ENCODE data around the gene AMOTL1. TPM values are rescaled to one million over a fixed set of nuclear protein-coding genes. Genes with fewer than 3 reads are reported as not detected.

The AMOTL1 gene
- total RNA-seq, 2 experiments from 2014 or later, result 0.08 TPM; not detected in 1

- no peaks in the 10 kb centered on the region for H3K36me3 Mint-ChIP-seq (ENCODE audit: low read depth)
- no peaks in the 10 kb centered on the region for H3K4me1 Mint-ChIP-seq (ENCODE audit: low read depth)
- Histone ChIP-seq H3K27ac (ENCODE audit: low read depth in 1 of 2, low read length in 2 of 2) (no peak overlapping the region), H3K4me1 (ENCODE audit: insufficient read depth, low read length) (no peaks in the 10 kb centered on the region), H3K4me3 (ENCODE audit: low read length) (no peak overlapping the region), H3K9me3 (ENCODE audit: control insufficient read depth in 1 of 2, insufficient read depth in 1 of 2, low read length in 2 of 2) (no peaks in the 10 kb centered on the region), H3K27me3 (ENCODE audit: control insufficient read depth in 1 of 2, insufficient read depth in 2 of 2, low read length in 2 of 2) (no peaks in the 10 kb centered on the region), H3K36me3 (ENCODE audit: insufficient read depth, low read length) (no peaks in the 10 kb centered on the region)
- ChIA-PET CTCF (no interaction called here), POLR2A (no interaction called here)
- ATAC-seq (ENCODE audit: poor library complexity), result no peak
- no peak for DNase-seq
- intact Hi-C loops (cut with DNase I, micrococcal nuclease), result no loop called here
- no peak overlapping the region for H3K4me3 Mint-ChIP-seq
- no peaks in the 10 kb centered on the region for H3K9me3 Mint-ChIP-seq
- TF ChIP-seq CTCF (IDR thresholded peaks at IDR 0.05), result no peak
- H3K27me3 Mint-ChIP-seq, result no peaks in the 10 kb centered on the region
- H3K27ac Mint-ChIP-seq, result no peak overlapping the region
Measured at GRCh38 chr11:94837317-94837716, 69.2 kb downstream of the AMOTL1 start.

GRCh38 chr11:94838027-94838731 is 70.0 kb downstream of the AMOTL1 start:
- Histone ChIP-seq H3K9me3 (ENCODE audit: control insufficient read depth in 1 of 2, insufficient read depth in 1 of 2, low read length in 2 of 2) (no peaks in the 10 kb centered on the region), H3K27me3 (ENCODE audit: control insufficient read depth in 1 of 2, insufficient read depth in 2 of 2, low read length in 2 of 2) (no peaks in the 10 kb centered on the region), H3K4me3 (ENCODE audit: low read length) (no peak overlapping the region), H3K27ac (ENCODE audit: low read depth in 1 of 2, low read length in 2 of 2) (no peak overlapping the region), H3K4me1 (ENCODE audit: insufficient read depth, low read length) (no peaks in the 10 kb centered on the region), H3K36me3 (ENCODE audit: insufficient read depth, low read length) (no peaks in the 10 kb centered on the region)
- ChIA-PET POLR2A (no interaction called here), CTCF (no interaction called here)
- H3K4me1 Mint-ChIP-seq (ENCODE audit: low read depth), result no peaks in the 10 kb centered on the region
- DNase-seq, result no peak
- ATAC-seq (ENCODE audit: poor library complexity), result no peak
- TF ChIP-seq CTCF (IDR thresholded peaks at IDR 0.05), result no peak
- no peak overlapping the region for H3K27ac Mint-ChIP-seq
- H3K27me3 Mint-ChIP-seq, result no peaks in the 10 kb centered on the region
- H3K4me3 Mint-ChIP-seq, result no peak overlapping the region
- intact Hi-C loops (cut with DNase I, micrococcal nuclease), result no loop called here
- H3K9me3 Mint-ChIP-seq, result no peaks in the 10 kb centered on the region
- no peaks in the 10 kb centered on the region for H3K36me3 Mint-ChIP-seq (ENCODE audit: low read depth)

GRCh38 chr11:94840209-94840608 is 72.1 kb downstream of the AMOTL1 start:
- Histone ChIP-seq H3K4me1 (ENCODE audit: insufficient read depth, low read length) (no peaks in the 10 kb centered on the region), H3K27me3 (ENCODE audit: control insufficient read depth in 1 of 2, insufficient read depth in 2 of 2, low read length in 2 of 2) (no peaks in the 10 kb centered on the region), H3K27ac (ENCODE audit: low read depth in 1 of 2, low read length in 2 of 2) (no peak overlapping the region), H3K36me3 (ENCODE audit: insufficient read depth, low read length) (no peaks in the 10 kb centered on the region), H3K4me3 (ENCODE audit: low read length) (no peak overlapping the region), H3K9me3 (ENCODE audit: control insufficient read depth in 1 of 2, insufficient read depth in 1 of 2, low read length in 2 of 2) (no peaks in the 10 kb centered on the region)
- DNase-seq, result no peak
- intact Hi-C loops (cut with DNase I, micrococcal nuclease), result no loop called here
- H3K9me3 Mint-ChIP-seq, result no peaks in the 10 kb centered on the region
- TF ChIP-seq CTCF (IDR thresholded peaks at IDR 0.05), result no peak
- no peaks in the 10 kb centered on the region for H3K27me3 Mint-ChIP-seq
- no peaks in the 10 kb centered on the region for H3K36me3 Mint-ChIP-seq (ENCODE audit: low read depth)
- no peaks in the 10 kb centered on the region for H3K4me1 Mint-ChIP-seq (ENCODE audit: low read depth)
- ChIA-PET POLR2A (no interaction called here), CTCF (no interaction called here)
- no peak overlapping the region for H3K4me3 Mint-ChIP-seq
- H3K27ac Mint-ChIP-seq, result no peak overlapping the region
- ATAC-seq (ENCODE audit: poor library complexity), result no peak

All from CD4-positive, alpha-beta T cell (primary cell).